Calu3 (cell line): Measurements from ENCODE around the gene CCDC85C. TPM values are rescaled to one million over a fixed set of nuclear protein-coding genes. Genes with fewer than 3 reads are reported as not detected.

Source experiments
- BruUV-seq: library from RNA; stranded (reverse); fragments of 400-500 nt; replicated peaks from 2 replicates; lab custom pipeline; 2021; lab: Mats Ljungman, UMichigan
- CTCF ChIA-PET: fragments of 300-600 bp; sonication (Branson Sonifier 250); formaldehyde crosslinking; loops from one replicate; lab custom pipeline; 2022; ENCODE audit warnings: antibody characterized with exemption; lab: Charles Lee
- DNase-seq: peaks from one replicate; pipeline ENCODE4 v3.0.0; 2022
- H3K27ac Mint-ChIP-seq: one replicate; pipeline ENCODE4 v1.8.0; 2022; ENCODE audit warnings: mixed read lengths; ENCODE audit not compliant: unreplicated experiment
- H3K27me3 Mint-ChIP-seq: one replicate; pipeline ENCODE4 v1.8.0; 2022; ENCODE audit warnings: mixed read lengths; ENCODE audit not compliant: unreplicated experiment
- H3K36me3 Mint-ChIP-seq: one replicate; pipeline ENCODE4 v1.8.0; 2022; ENCODE audit warnings: mild to moderate bottlenecking, moderate library complexity, mixed read lengths; ENCODE audit not compliant: insufficient read depth, unreplicated experiment
- H3K4me1 Mint-ChIP-seq: one replicate; pipeline ENCODE4 v1.8.0; 2022; ENCODE audit warnings: mild to moderate bottlenecking, low read depth, mixed read lengths; ENCODE audit not compliant: unreplicated experiment
- H3K4me3 Mint-ChIP-seq: one replicate; pipeline ENCODE4 v1.8.0; 2022; ENCODE audit warnings: mild to moderate bottlenecking, low read depth, moderate library complexity, mixed read lengths; ENCODE audit not compliant: unreplicated experiment
- H3K9me3 Mint-ChIP-seq: one replicate; pipeline ENCODE4 v1.8.0; 2022; ENCODE audit warnings: low read depth, mixed read lengths; ENCODE audit not compliant: unreplicated experiment
- CTCF ChIP-seq: fragments of 200-600 bp; IDR thresholded peaks from one replicate; pipeline ENCODE4 v1.8.0; 2022; ENCODE audit warnings: antibody characterized with exemption; ENCODE audit not compliant: unreplicated experiment
- intact Hi-C: fragments of 100-400 bp; cut with micrococcal nuclease; formaldehyde crosslinking; loops from one replicate; pipeline ENCODE4 v1.10.0; 2022; ENCODE audit not compliant: unreplicated experiment
- total RNA-seq: library from RNA; stranded (reverse); gene quantifications from 2 replicates; pipeline ENCODE4 v1.2.3, GENCODE V29; 2022

The CCDC85C gene
- total RNA-seq, 1 experiment from 2014 or later, result 45.1 TPM

- no TSS peak for BruUV-seq
- peaks cover 21% of the 10 kb centered on the region for H3K4me1 Mint-ChIP-seq
- intact Hi-C loops, result no loop called here
- no peak overlapping the region for H3K4me3 Mint-ChIP-seq
- DNase-seq, result no peak
- H3K36me3 Mint-ChIP-seq, result peaks cover 6% of the 10 kb centered on the region
- no peak overlapping the region for H3K27ac Mint-ChIP-seq
- CTCF ChIA-PET, result no interaction called here
- H3K9me3 Mint-ChIP-seq, result no peaks in the 10 kb centered on the region
- no peaks in the 10 kb centered on the region for H3K27me3 Mint-ChIP-seq
- TF ChIP-seq CTCF, result no peak
Measured at GRCh38 chr14:99460793-99461192, 143.2 kb downstream of the CCDC85C start.

GRCh38 chr14:99459481-99460100 lies 144.4 kb downstream of the CCDC85C start:
- intact Hi-C loops, result no loop called here
- no TSS peak for BruUV-seq
- H3K9me3 Mint-ChIP-seq, result no peaks in the 10 kb centered on the region
- DNase-seq, result no peak
- no peaks in the 10 kb centered on the region for H3K27me3 Mint-ChIP-seq
- H3K27ac Mint-ChIP-seq, result no peak overlapping the region
- H3K4me1 Mint-ChIP-seq, result peaks cover 21% of the 10 kb centered on the region
- peaks cover 6% of the 10 kb centered on the region for H3K36me3 Mint-ChIP-seq
- H3K4me3 Mint-ChIP-seq, result no peak overlapping the region
- TF ChIP-seq CTCF, result no peak
- CTCF ChIA-PET, result no interaction called here

- H3K4me1 Mint-ChIP-seq, result no peaks in the 10 kb centered on the region
- DNase-seq, result no peak
- CTCF ChIA-PET, result no interaction called here
- no peak overlapping the region for H3K27ac Mint-ChIP-seq
- no peaks in the 10 kb centered on the region for H3K36me3 Mint-ChIP-seq
- no peaks in the 10 kb centered on the region for H3K9me3 Mint-ChIP-seq
- no TSS peak for BruUV-seq
- H3K4me3 Mint-ChIP-seq, result no peak overlapping the region
- TF ChIP-seq CTCF, result no peak
- H3K27me3 Mint-ChIP-seq, result no peaks in the 10 kb centered on the region
- intact Hi-C loops, result no loop called here
Measured at GRCh38 chr14:99454246-99454645, 149.8 kb downstream of the CCDC85C start.

GRCh38 chr14:99452968-99453367 lies 151.0 kb downstream of the CCDC85C start:
- BruUV-seq, result no TSS peak
- intact Hi-C loops, result no loop called here
- H3K27ac Mint-ChIP-seq, result no peak overlapping the region
- no peaks in the 10 kb centered on the region for H3K4me1 Mint-ChIP-seq
- H3K9me3 Mint-ChIP-seq, result no peaks in the 10 kb centered on the region
- no peak for DNase-seq
- CTCF ChIA-PET, result no interaction called here
- H3K36me3 Mint-ChIP-seq, result no peaks in the 10 kb centered on the region
- H3K27me3 Mint-ChIP-seq, result no peaks in the 10 kb centered on the region
- TF ChIP-seq CTCF, result no peak
- no peak overlapping the region for H3K4me3 Mint-ChIP-seq
